Spleen (tissue), 11 donors: ENCODE measurements around the gene WFDC1. TPM values are rescaled to one million over a fixed set of nuclear protein-coding genes. Genes with fewer than 3 reads are reported as not detected.

ENCODE experiments used
- DNase-seq: peaks from one replicate; pipeline ENCODE4 v3.0.0-alpha.2; 2020
- H3K27ac ChIP-seq, 8 donors: fragments of 200-600 bp; sonication (generic) in 7 of 8; 1 replicate in 4 of 8; 2 replicates in 4 of 8; pipeline versions ENCODE4 v1.5.0 to v1.8.0; 2016 to 2021; ENCODE audit warnings: inconsistent platforms in 4 of 8, mild to moderate bottlenecking in 4 of 8, moderate library complexity in 1 of 8
- H3K27me3 ChIP-seq, 7 donors: fragments of 200-600 bp; sonication (generic) in 6 of 7; replicated peaks in 1 of 7; 1 replicate in 4 of 7; 2 replicates in 3 of 7; pipeline versions ENCODE4 v1.5.0 to v1.8.0; 2016 to 2021; ENCODE audit warnings: inconsistent platforms in 3 of 7, mild to moderate bottlenecking in 1 of 7
- H3K36me3 ChIP-seq, 6 donors: fragments of 200-600 bp; sonication (generic) in 5 of 6; 1 replicate in 4 of 6; 2 replicates in 2 of 6; pipeline versions ENCODE4 v1.5.0 to v1.8.0; 2016 to 2021; ENCODE audit warnings: inconsistent platforms in 2 of 6
- H3K4me1 ChIP-seq, 6 donors: fragments of 200-600 bp; sonication (generic) in 5 of 6; 1 replicate in 3 of 6; 2 replicates in 3 of 6; pipeline versions ENCODE4 v1.5.0 to v1.8.0; 2016 to 2021; ENCODE audit warnings: inconsistent platforms in 3 of 6
- H3K4me3 ChIP-seq, 8 donors: fragments of 200-600 bp; sonication (generic) in 7 of 8; 1 replicate in 4 of 8; 2 replicates in 4 of 8; pipeline versions ENCODE4 v1.5.0 to v1.8.0; 2016 to 2021; ENCODE audit warnings: inconsistent platforms in 4 of 8, mild to moderate bottlenecking in 4 of 8, moderate library complexity in 2 of 8
- H3K9me3 ChIP-seq, 8 donors: fragments of 200-600 bp; sonication (generic) in 7 of 8; 1 replicate in 4 of 8; 2 replicates in 4 of 8; pipeline versions ENCODE4 v1.5.0 to v1.8.0; 2016 to 2021; ENCODE audit warnings: inconsistent platforms in 4 of 8
- CTCF ChIP-seq, 11 experiments: fragments of 200-600 bp in 7 of 11; fragments of 450-650 bp in 4 of 11; sonication (generic) in 4 of 11; IDR thresholded peaks in 8 of 11; conservative IDR thresholded peaks in 3 of 11; 1 replicate in 7 of 11; 2 replicates in 4 of 11; pipeline versions ENCODE4 v1.4.0 to v1.8.0; 2016 to 2021; ENCODE audit warnings: antibody characterized with exemption in 11 of 11, inconsistent platforms in 4 of 11, mild to moderate bottlenecking in 1 of 11
- POLR2A ChIP-seq, 3 donors: fragments of 450-650 bp; IDR thresholded peaks; one replicate each; pipeline ENCODE4 v1.5.1; 2017; ENCODE audit warnings: antibody characterized with exemption in 3 of 3, mild to moderate bottlenecking in 1 of 3
- POLR2AphosphoS5 ChIP-seq, 3 donors: sonication (generic); formaldehyde crosslinking; IDR thresholded peaks; one replicate each; pipeline ENCODE4 v1.5.1; 2017; ENCODE audit warnings: antibody characterized with exemption in 3 of 3
- WGBS, 5 donors: extraction: QIAGEN DNeasy Blood & Tissue Kit in 3 of 5; methylation state at CpG; one replicate each; pipeline versions ENCODE4 v1.1.5 to v1.1.7; 2013 to 2018; 5-methylcytosine and 5-hydroxymethylcytosine counted together
- intact Hi-C: fragments of 100-400 bp; cut with DNase I; formaldehyde crosslinking; loops from one replicate; pipeline ENCODE4 v1.15.0; 2023; ENCODE audit warnings: low total_unique reads
- polyA plus RNA-seq, 3 donors: library from polyadenylated mRNA; stranded (reverse); fragments of 200-250 nt; gene quantifications; one replicate each; pipeline ENCODE4 v1.2.1, GENCODE V29; 2013
- total RNA-seq, 7 donors: library from RNA; depleted of rRNA in 3 of 7; stranded (reverse); fragments of >200 nt in 3 of 7; fragmentation: NEBNext Ultra II Directional in 4 of 7; extraction: Animal tissue kit (Norgen Biotek cat#: 25700) in 4 of 7; gene quantifications; one replicate each; pipeline versions ENCODE4 v1.1.0 to v1.2.1, GENCODE V29; 2016 to 2021
- donor health status: healthy with polysubstance abuse.
- donor health status: DM: no; HTN: no; CAD: no; lungs with moderate emphysema.
- donor health status: DM: no; HTN: no; CAD: no.
- donor health status: Bipolar disorder and iron deficiency.
- donor health status: healthy.
- donor health status: DM: no; HTN: no; CAD: no.
- donor health status: DM: yes; HTN: yes; CAD: no.

Gene WFDC1
- total and polyA plus RNA-seq, 10 donors = 1.6 to 6.6 (median 2.2) TPM

GRCh38 chr16:84262939-84263338 is 31.7 kb upstream of the WFDC1 start:
- Histone ChIP-seq H3K27ac (no peak overlapping the region), H3K4me1 (no peaks in the 10 kb centered on the region), H3K4me3 (no peak overlapping the region), H3K9me3 (peaks cover 0 to 6% (median 0%) of the 10 kb centered on the region in 8 donors), H3K36me3 (no peaks in the 10 kb centered on the region), H3K27me3 (peaks cover 0 to 54% (median 0%) of the 10 kb centered on the region in 7 donors)
- intact Hi-C loops = no loop called here
- 64 to 100% (median 95%) methylated on average over 3 of the region's 3 CpGs for whole genome bisulfite sequencing, 5 donors
- no peak for DNase-seq
- no peak for TF ChIP-seq POLR2A (IDR thresholded peaks at IDR 0.05)
- TF ChIP-seq POLR2AphosphoS5 (IDR thresholded peaks at IDR 0.05) = no peak
- no peak for TF ChIP-seq CTCF (IDR thresholded peaks at IDR 0.05 in 8 of 11, conservative IDR thresholded peaks at IDR 0.05 in 3 of 11)

- H3K27me3 ChIP-seq = peaks cover 0 to 49% (median 0%) of the 10 kb centered on the region in 7 donors
- intact Hi-C loops = no loop called here
- H3K4me1 ChIP-seq = no peaks in the 10 kb centered on the region
- no peak overlapping the region for H3K27ac ChIP-seq
- TF ChIP-seq POLR2A (IDR thresholded peaks at IDR 0.05) (no peak), POLR2AphosphoS5 (IDR thresholded peaks at IDR 0.05) (no peak), CTCF (IDR thresholded peaks at IDR 0.05 in 8 of 11, conservative IDR thresholded peaks at IDR 0.05 in 3 of 11) (no peak)
- no peaks in the 10 kb centered on the region for H3K9me3 ChIP-seq
- no peaks in the 10 kb centered on the region for H3K36me3 ChIP-seq
- 38 to 56% (median 44%) methylated on average over 4 of the region's 4 CpGs for WGBS, 5 donors
- H3K4me3 ChIP-seq = no peak overlapping the region
- DNase-seq = no peak
Observed at GRCh38 chr16:84266451-84266850, 28.2 kb upstream of the WFDC1 start.

GRCh38 chr16:84267380-84267779 is 27.3 kb upstream of the WFDC1 start:
- no peaks in the 10 kb centered on the region for H3K36me3 ChIP-seq
- no peak overlapping the region for H3K4me3 ChIP-seq
- 65 to 86% (median 74%) methylated on average over 4 of the region's 4 CpGs for WGBS, 5 donors
- TF ChIP-seq POLR2AphosphoS5 (IDR thresholded peaks at IDR 0.05) (no peak), POLR2A (IDR thresholded peaks at IDR 0.05) (no peak), CTCF (IDR thresholded peaks at IDR 0.05 in 8 of 11, conservative IDR thresholded peaks at IDR 0.05 in 3 of 11) (no peak)
- H3K4me1 ChIP-seq = no peaks in the 10 kb centered on the region
- H3K27me3 ChIP-seq = peaks cover 0 to 51% (median 0%) of the 10 kb centered on the region in 7 donors
- H3K27ac ChIP-seq = no peak overlapping the region
- intact Hi-C loops = no loop called here
- no peaks in the 10 kb centered on the region for H3K9me3 ChIP-seq
- DNase-seq = no peak

GRCh38 chr16:84268291-84269040 is 26.2 kb upstream of the WFDC1 start:
- Histone ChIP-seq H3K9me3 (no peaks in the 10 kb centered on the region), H3K36me3 (no peaks in the 10 kb centered on the region), H3K4me3 (no peak overlapping the region), H3K4me1 (no peaks in the 10 kb centered on the region), H3K27ac (no peak overlapping the region), H3K27me3 (peaks cover 0 to 44% (median 0%) of the 10 kb centered on the region in 7 donors)
- no peak for DNase-seq
- intact Hi-C loops = no loop called here
- WGBS, 5 donors = 65 to 75% (median 71%) methylated on average over 18 of the region's 18 CpGs
- no peak for TF ChIP-seq POLR2A (IDR thresholded peaks at IDR 0.05)
- no peak for TF ChIP-seq CTCF (IDR thresholded peaks at IDR 0.05 in 8 of 11, conservative IDR thresholded peaks at IDR 0.05 in 3 of 11)
- TF ChIP-seq POLR2AphosphoS5 (IDR thresholded peaks at IDR 0.05) = no peak
